Activated T-helper 1 cell treated with anti-CD3 and anti-CD28 coated beads, Interleukin-12 subunit alpha, Interleukin-12 subunit beta, Interleukin-2, Interleukin-4 antibody, amounts not matched to agents 30 ng/mL and 10 ng/mL and 1 ng/mL, durations not matched to agents 14 hours and 24 hours and 36 hours (primary cell): ENCODE data around the gene COL5A1. TPM values are rescaled to one million over a fixed set of nuclear protein-coding genes. Genes with fewer than 3 reads are reported as not detected.

ENCODE experiments used
- DNase-seq: peaks from one replicate; pipeline ENCODE4 v3.0.0; 2021; ENCODE audit warnings: low spot score
- H3K27ac Mint-ChIP-seq: one replicate; pipeline ENCODE4 v1.8.0; 2021; ENCODE audit warnings: mild to moderate bottlenecking, mixed read lengths
- H3K27me3 Mint-ChIP-seq: one replicate; pipeline ENCODE4 v1.8.0; 2022; ENCODE audit warnings: mild to moderate bottlenecking, moderate library complexity, mixed read lengths; ENCODE audit not compliant: insufficient read depth
- H3K36me3 Mint-ChIP-seq: one replicate; pipeline ENCODE4 v1.8.0; 2021; ENCODE audit warnings: low read depth, mixed read lengths
- H3K4me1 Mint-ChIP-seq: one replicate; pipeline ENCODE4 v1.8.0; 2021; ENCODE audit warnings: low read depth, mixed read lengths
- H3K4me3 Mint-ChIP-seq: one replicate; pipeline ENCODE4 v1.8.0; 2021; ENCODE audit warnings: mild to moderate bottlenecking, moderate library complexity, mixed read lengths
- H3K9me3 Mint-ChIP-seq: one replicate; pipeline ENCODE4 v1.8.0; 2021; ENCODE audit warnings: mixed read lengths
- intact Hi-C: fragments of 100-400 bp; cut with micrococcal nuclease; formaldehyde crosslinking; loops from one replicate; pipeline ENCODE4 v1.15.1; 2024
- total RNA-seq: library from RNA; stranded (reverse); gene quantifications from 2 replicates; pipeline ENCODE4 v1.2.3, GENCODE V29; 2022

Gene COL5A1
- total RNA-seq, 1 donor from 2014 or later: not detected

GRCh38 chr9:134889386-134890154 is 248.0 kb downstream of the COL5A1 start:
- intact Hi-C loops: no loop called here
- Mint-ChIP-seq H3K27me3 (peaks cover 2% of the 10 kb centered on the region), H3K4me1 (no peaks in the 10 kb centered on the region), H3K36me3 (no peaks in the 10 kb centered on the region), H3K9me3 (no peaks in the 10 kb centered on the region), H3K4me3 (no peak overlapping the region), H3K27ac (no peak overlapping the region)
- DNase-seq: no peak

GRCh38 chr9:134890155-134890495 is 248.5 kb downstream of the COL5A1 start:
- H3K9me3 Mint-ChIP-seq: peaks cover 2% of the 10 kb centered on the region
- no peaks in the 10 kb centered on the region for H3K36me3 Mint-ChIP-seq
- intact Hi-C loops: no loop called here
- no peak for DNase-seq
- H3K27ac Mint-ChIP-seq: no peak overlapping the region
- H3K4me1 Mint-ChIP-seq: no peaks in the 10 kb centered on the region
- H3K4me3 Mint-ChIP-seq: no peak overlapping the region
- peaks cover 2% of the 10 kb centered on the region for H3K27me3 Mint-ChIP-seq

GRCh38 chr9:134891053-134891452 is 249.4 kb downstream of the COL5A1 start:
- H3K36me3 Mint-ChIP-seq: no peaks in the 10 kb centered on the region
- H3K9me3 Mint-ChIP-seq: peaks cover 6% of the 10 kb centered on the region
- no peak overlapping the region for H3K27ac Mint-ChIP-seq
- peaks cover 2% of the 10 kb centered on the region for H3K27me3 Mint-ChIP-seq
- intact Hi-C loops: no loop called here
- no peak overlapping the region for H3K4me3 Mint-ChIP-seq
- no peaks in the 10 kb centered on the region for H3K4me1 Mint-ChIP-seq
- DNase-seq: no peak

GRCh38 chr9:134891713-134892112 is 250.1 kb downstream of the COL5A1 start:
- H3K27me3 Mint-ChIP-seq: peaks cover 2% of the 10 kb centered on the region
- H3K9me3 Mint-ChIP-seq: peaks cover 6% of the 10 kb centered on the region
- H3K4me1 Mint-ChIP-seq: no peaks in the 10 kb centered on the region
- intact Hi-C loops: no loop called here
- no peak overlapping the region for H3K4me3 Mint-ChIP-seq
- no peak for DNase-seq
- H3K36me3 Mint-ChIP-seq: no peaks in the 10 kb centered on the region
- H3K27ac Mint-ChIP-seq: no peak overlapping the region

GRCh38 chr9:134892221-134892620 is 250.6 kb downstream of the COL5A1 start:
- intact Hi-C loops: no loop called here
- no peak for DNase-seq
- Mint-ChIP-seq H3K4me1 (no peaks in the 10 kb centered on the region), H3K9me3 (peaks cover 6% of the 10 kb centered on the region), H3K27ac (no peak overlapping the region), H3K27me3 (no peaks in the 10 kb centered on the region), H3K4me3 (no peak overlapping the region), H3K36me3 (no peaks in the 10 kb centered on the region)

- Mint-ChIP-seq H3K4me3 (no peak overlapping the region), H3K36me3 (no peaks in the 10 kb centered on the region), H3K27ac (no peak overlapping the region), H3K9me3 (peaks cover 6% of the 10 kb centered on the region), H3K4me1 (no peaks in the 10 kb centered on the region), H3K27me3 (no peaks in the 10 kb centered on the region)
- no peak for DNase-seq
- intact Hi-C loops: no loop called here
Observed at GRCh38 chr9:134892820-134893420, 251.3 kb downstream of the COL5A1 start.

Other genes starting within 250 kb of the COL5A1 start
- gene FCN2, start 239.0 kb downstream of the COL5A1 start, total RNA-seq: not detected in 2 replicates